ACHN (cell line): ENCODE results near the gene AKAP1.

Experiments used
- DNase-seq: peaks from one replicate; pipeline ENCODE4 v3.0.0-alpha.2; 2015
- in situ Hi-C: cut with HindIII; loops from 2 replicates; pipeline ENCODE4 v1.10.0; 2017; ENCODE audit warnings: low sequenced_read_pairs, low pct_ligation_motif_present, low pct_unique_long_range_greater_than_20kb

Gene AKAP1

GRCh38 chr17:57084802-57085447 is at the start of gene AKAP1:
AKAP1 (plus strand) TSS chr17:57085246; CDS start chr17:57105465, 20,219 bp downstream.
- peak; percentile 97 for DNase-seq
- in situ Hi-C loops: no loop called here

DNA sequence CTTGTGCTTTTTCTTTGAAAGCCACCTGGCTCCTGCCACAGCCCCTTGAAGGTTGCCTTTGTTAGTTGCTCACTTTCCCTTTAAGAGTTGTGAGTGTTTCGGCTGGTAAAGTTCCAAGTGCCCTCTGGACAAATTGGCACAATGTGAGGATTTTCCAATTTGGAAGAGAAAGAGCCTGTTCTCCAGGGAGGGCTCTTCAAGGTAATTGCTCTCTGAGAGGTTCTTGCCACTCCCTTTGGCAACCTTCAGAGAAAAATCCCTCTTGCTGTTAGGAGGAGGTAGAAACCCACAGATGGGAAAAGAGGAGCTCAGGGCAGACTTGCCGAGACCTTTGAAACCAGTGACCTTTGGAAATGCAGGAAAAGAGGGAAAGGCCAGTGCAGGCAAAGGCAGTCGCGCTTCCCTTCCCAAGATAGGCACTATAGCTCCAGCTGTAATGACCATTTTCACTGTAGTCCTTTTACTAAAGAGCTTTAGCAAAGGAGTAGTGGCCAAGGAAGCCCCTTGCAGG is 49.0 kb upstream of the AKAP1 start:
- in situ Hi-C loops: no loop called here
- DNase-seq: no peak

GRCh38 chr17:57037411-57037810 is 47.6 kb upstream of the AKAP1 start:
- in situ Hi-C loops: no loop called here
- no peak for DNase-seq

DNA sequence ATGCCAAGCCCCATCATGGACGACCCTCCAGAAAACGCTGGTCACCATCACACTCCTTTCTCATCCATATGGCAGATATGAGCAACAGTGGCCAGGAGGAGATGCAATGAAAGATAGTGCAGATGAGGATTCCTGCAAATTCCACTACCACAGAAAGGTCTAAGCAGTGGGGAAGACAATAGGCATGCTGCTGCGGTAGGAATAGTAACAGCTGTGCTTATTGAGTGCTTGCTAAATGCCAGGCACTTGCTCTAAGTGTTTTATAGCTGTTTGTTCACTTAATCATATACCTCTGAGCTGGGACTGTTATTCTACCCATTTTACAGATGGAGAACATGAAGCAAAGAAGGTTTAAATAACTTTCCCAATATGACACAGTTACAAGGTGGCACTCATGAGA is 46.6 kb upstream of the AKAP1 start:
- in situ Hi-C loops: no loop called here
- DNase-seq: no peak

DNA sequence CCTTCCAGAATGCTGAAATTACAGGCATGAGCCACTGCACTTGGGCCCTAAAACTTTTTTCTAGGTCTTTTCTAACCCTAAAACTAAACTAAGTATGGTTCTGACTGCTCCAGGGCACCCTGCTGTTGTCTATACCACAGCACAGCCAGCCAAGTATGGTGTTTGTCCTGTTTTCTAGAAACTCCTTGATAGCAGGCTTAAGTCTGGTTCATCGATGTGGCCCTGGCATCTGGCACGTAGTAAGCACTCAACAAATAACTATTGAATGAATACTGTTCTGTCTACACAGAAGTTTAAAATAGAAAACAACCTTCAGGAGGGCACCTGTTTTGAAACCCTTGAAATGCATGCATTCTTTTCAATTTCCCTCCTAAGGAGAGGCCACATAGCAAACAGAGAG is 44.5 kb upstream of the AKAP1 start:
- DNase-seq: no peak
- in situ Hi-C loops: no loop called here

DNA sequence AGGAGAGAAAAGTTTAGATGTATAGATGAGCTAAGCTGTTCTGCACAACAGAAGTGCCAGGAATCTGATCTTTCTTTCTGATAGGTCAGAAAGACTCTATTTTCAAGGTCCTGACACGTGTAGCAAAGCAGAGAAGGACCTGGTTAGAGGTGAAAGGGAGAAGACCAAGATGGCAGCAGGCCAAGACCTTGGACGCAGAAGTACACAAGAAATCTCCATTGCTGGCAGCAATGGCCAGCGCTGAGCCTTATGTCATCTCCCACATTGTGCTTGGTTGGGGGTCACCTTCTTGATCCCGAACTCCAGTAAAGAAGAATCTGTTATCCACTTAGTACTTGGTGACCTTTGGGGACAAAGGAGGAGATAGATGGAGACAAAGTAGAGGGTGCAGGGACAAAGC is 41.8 kb upstream of the AKAP1 start:
- no peak for DNase-seq
- in situ Hi-C loops: no loop called here

GRCh38 chr17:57044976-57045867 is 39.8 kb upstream of the AKAP1 start:
- no peak for DNase-seq
- in situ Hi-C loops: no loop called here

GRCh38 chr17:57045868-57046704 is 39.0 kb upstream of the AKAP1 start:
- DNase-seq: no peak
- in situ Hi-C loops: no loop called here

GRCh38 chr17:57046749-57047148 is 38.3 kb upstream of the AKAP1 start:
- in situ Hi-C loops: no loop called here
- DNase-seq: no peak

DNA sequence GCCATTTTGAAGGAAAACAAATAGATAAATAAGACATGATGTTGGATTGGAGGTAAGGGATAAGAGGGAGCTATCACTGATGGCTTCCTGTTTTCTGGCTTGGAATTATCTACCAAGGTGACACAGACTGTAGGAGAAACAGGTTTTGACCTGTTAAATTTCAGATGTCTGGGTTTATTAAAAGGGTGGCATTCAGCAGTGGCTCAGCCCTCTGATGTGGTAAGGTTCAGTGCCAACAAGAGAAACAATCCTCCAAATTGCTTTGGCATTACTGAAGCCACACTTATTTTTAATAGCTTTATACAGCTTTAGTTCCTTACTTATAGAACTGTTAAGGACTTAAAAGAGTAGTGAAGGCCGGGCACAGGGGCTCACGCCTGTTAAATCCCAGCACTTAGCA is 37.0 kb upstream of the AKAP1 start:
- in situ Hi-C loops: no loop called here
- no peak for DNase-seq

DNA sequence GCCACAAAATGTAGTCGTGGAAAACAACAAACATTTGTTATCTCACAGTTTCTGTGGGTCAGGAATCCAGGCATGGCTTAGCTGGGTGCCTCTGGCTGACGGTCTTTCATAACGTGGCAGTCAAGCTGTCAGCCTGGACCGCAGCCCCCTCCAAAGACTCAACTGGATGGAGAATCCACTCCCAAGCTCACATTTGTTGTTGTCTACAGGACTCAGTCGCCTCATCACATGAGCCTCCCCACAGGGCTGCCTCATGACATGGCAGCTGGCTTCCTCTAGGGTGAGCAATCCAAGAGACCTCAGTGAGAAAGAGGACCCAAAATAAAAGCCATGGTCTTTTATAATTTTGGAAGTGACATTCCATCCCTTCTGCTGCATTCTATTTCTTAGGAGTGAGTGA is 34.7 kb upstream of the AKAP1 start:
- no peak for DNase-seq
- in situ Hi-C loops: no loop called here

- in situ Hi-C loops: no loop called here
- no peak for DNase-seq
Measured at GRCh38 chr17:57051886-57052361, 33.1 kb upstream of the AKAP1 start.

- in situ Hi-C loops: no loop called here
Measured at GRCh38 chr17:57062865-57063264, 22.2 kb upstream of the AKAP1 start.

DNA sequence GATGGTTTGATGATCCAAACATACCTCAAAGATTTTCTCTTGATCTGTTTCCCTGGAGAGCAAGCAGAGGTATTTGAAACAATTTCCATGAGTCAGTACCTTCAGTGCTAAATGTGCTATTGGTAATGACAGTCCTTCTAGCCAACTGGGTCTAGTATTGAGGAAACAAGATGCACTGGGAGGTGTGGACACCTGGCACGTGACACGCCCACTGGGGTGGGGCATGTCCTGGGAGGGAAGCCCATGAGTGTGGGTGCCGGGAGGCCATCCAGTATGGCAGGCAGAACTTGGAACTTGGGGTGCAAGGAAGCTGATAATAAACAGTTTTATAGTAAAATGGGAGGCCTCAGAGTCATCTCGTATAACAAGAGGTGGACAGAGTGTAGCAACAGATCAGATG is 17.9 kb upstream of the AKAP1 start:
- in situ Hi-C loops: no loop called here
- no peak for DNase-seq

More at GRCh38 chr17:57062865-57063264, 22.2 kb upstream of the AKAP1 start:
- DNase-seq: no peak

DNA sequence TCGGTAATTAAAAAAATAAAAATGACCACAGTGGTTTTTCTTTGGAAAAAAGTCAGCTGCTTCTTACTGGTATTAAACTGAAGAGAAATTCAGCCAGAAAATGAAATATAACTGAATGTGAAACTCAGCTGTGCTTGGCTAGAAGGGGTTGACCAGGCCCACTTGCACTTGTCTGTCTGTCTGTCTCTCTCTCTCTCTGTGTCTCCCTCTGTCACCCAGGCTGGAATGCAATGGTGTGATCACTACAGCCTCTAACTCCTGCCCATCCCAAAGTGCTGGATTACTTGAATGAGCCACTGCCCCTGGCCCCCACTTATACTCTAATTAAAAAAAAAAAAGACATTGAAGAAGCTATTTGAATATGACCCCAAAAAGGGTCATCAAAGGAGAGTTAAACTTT is 17.3 kb upstream of the AKAP1 start:
- DNase-seq: no peak
- in situ Hi-C loops: no loop called here

GRCh38 chr17:57068222-57068658 is 16.8 kb upstream of the AKAP1 start:
- DNase-seq: no peak
- in situ Hi-C loops: no loop called here

GRCh38 chr17:57068707-57069106 is 16.3 kb upstream of the AKAP1 start:
- in situ Hi-C loops: no loop called here
- DNase-seq: no peak

GRCh38 chr17:57071991-57072944 is 12.8 kb upstream of the AKAP1 start:
- no peak for DNase-seq
- in situ Hi-C loops: no loop called here
